ENCODE data around the gene EPM2A.
"Not testable (repeated sequence)": the region's sequence is repeated elsewhere in the genome, so short reads cannot be mapped to it uniquely, and the experiment has no call there.

EPM2A gene

DNA sequence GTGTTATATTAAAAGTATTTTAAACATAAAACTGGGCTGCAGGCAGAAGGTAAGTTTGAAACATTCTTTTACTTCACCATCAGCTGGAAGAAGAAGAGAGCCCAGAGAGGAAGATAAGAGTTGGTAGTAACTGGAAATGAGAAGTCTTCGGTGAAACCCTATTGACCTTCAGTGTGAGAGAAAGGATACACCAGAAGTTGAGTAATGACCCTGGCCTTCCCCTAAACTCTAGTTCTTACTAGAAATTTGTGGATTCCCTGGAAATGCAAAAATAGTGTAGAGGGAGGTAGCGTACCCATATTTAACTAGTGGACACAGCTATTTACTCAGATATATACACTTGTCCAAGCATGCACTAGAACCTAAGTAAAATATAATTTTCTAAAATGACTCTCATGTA, 8.0 kb upstream of the EPM2A start:
- Mint-ChIP-seq H3K4me3 (no peak overlapping the region), H3K27me3 (ENCODE audit: low read depth) (no peaks in the 10 kb centered on the region), H3K9me3 (peaks cover 11% of the 10 kb centered on the region), H3K27ac (no peak overlapping the region), H3K4me1 (ENCODE audit: low read depth) (no peaks in the 10 kb centered on the region), H3K36me3 (ENCODE audit: low read depth) (no peaks in the 10 kb centered on the region)
- no peak for DNase-seq (ENCODE audit: low spot score)

DNA sequence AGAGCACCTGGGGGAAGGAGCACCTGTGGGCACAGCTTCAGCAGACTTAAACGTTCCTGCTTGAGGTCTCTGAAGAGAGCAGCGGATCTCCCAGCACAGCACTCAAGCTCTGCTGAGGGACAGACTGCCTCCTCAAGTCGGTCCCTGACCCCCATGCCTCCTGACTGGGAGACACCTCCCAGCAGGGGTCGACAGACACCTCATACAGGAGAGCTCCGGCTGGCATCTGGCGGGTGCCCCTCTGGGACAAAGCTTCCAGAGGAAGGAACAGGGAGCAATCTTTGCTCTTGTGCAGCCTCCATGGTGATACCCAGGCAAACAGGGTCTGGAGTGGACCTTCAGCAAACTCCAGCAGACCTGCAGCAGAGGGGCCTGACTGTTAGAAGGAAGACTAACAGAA, 7.2 kb upstream of the EPM2A start:
- not testable (repeated sequence) for H3K27ac Mint-ChIP-seq; H3K4me1 Mint-ChIP-seq (ENCODE audit: low read depth); H3K27me3 Mint-ChIP-seq (ENCODE audit: low read depth); H3K4me3 Mint-ChIP-seq; DNase-seq (ENCODE audit: low spot score); H3K9me3 Mint-ChIP-seq; H3K36me3 Mint-ChIP-seq (ENCODE audit: low read depth)

DNA sequence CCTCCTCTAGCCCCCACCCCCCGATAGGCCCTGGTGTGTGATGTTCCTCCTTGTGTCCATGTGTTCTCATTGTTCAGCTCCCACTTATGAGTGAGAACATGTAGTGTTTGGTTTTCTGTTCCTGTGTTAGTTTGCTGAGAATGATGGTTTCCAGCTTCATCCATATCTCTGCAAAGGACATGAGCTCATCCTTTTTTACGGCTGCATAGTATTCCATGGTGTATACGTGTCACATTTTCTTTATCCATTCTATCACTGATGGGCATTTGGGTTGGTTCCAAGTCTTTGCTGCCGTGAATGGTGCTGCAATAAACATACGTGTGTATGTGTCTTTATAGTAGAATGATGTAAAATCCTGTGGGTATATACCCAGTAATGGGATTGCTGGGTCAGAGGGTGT, 4.4 kb upstream of the EPM2A start:
- H3K27ac Mint-ChIP-seq; H3K4me3 Mint-ChIP-seq; H3K36me3 Mint-ChIP-seq (ENCODE audit: low read depth); H3K9me3 Mint-ChIP-seq; DNase-seq (ENCODE audit: low spot score); H3K27me3 Mint-ChIP-seq (ENCODE audit: low read depth): not testable (repeated sequence)
- peaks cover 10% of the 10 kb centered on the region for H3K4me1 Mint-ChIP-seq (ENCODE audit: low read depth)

DNA sequence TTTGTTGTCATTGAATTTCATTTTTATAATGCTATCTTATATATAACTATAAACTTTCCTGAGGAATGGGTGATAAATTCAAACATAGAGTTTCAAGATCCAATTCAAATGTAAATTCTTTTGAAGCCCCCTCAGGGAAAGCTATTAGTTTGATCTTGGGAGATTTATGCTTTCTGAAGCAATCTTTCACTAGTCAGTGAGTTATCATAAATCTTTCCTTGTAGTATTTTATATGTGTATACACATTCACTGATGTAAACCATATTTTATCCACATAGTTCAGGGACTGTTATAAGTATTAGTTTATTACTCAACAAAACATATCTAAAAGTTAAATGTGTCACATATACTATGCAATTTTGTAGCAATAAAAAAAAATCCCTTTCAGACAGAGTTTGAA, 2.9 kb upstream of the EPM2A start:
- H3K36me3 Mint-ChIP-seq (ENCODE audit: low read depth): no peaks in the 10 kb centered on the region
- peaks cover 14% of the 10 kb centered on the region for H3K4me1 Mint-ChIP-seq (ENCODE audit: low read depth)
- no peak for DNase-seq (ENCODE audit: low spot score)
- H3K27ac Mint-ChIP-seq: no peak overlapping the region
- H3K4me3 Mint-ChIP-seq: no peak overlapping the region
- H3K9me3 Mint-ChIP-seq: peaks cover 5% of the 10 kb centered on the region
- no peaks in the 10 kb centered on the region for H3K27me3 Mint-ChIP-seq (ENCODE audit: low read depth)

DNA sequence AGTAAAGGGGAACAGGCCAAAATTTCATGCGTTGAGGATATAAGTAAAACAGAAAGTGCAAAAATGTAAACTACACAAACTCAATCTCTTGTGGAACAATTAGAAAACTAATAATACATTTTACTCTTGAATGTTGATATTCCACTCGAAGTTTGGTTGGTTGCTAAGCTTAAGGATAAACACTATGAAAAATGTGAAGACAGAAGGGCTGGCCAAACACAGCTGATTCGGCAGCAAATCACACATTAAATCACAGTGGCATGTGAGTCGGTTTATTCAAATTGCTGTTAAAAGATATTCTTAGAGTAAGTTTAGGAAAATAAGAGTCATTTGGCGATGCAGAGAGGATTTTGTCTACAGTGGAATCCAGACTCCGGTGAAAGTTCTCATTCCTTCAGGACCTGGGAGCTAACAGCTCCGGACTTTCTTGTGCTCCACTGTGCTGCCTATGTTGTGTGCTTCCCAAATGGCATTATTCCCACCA, 1.4 kb upstream of the EPM2A start:
- Mint-ChIP-seq H3K36me3 (ENCODE audit: low read depth) (no peaks in the 10 kb centered on the region), H3K27ac (peak overlapping the region; percentile 65), H3K27me3 (ENCODE audit: low read depth) (no peaks in the 10 kb centered on the region), H3K4me1 (ENCODE audit: low read depth) (peaks cover 17% of the 10 kb centered on the region), H3K9me3 (peaks cover 5% of the 10 kb centered on the region), H3K4me3 (peak overlapping the region; percentile 91)
- DNase-seq (ENCODE audit: low spot score): no peak

DNA sequence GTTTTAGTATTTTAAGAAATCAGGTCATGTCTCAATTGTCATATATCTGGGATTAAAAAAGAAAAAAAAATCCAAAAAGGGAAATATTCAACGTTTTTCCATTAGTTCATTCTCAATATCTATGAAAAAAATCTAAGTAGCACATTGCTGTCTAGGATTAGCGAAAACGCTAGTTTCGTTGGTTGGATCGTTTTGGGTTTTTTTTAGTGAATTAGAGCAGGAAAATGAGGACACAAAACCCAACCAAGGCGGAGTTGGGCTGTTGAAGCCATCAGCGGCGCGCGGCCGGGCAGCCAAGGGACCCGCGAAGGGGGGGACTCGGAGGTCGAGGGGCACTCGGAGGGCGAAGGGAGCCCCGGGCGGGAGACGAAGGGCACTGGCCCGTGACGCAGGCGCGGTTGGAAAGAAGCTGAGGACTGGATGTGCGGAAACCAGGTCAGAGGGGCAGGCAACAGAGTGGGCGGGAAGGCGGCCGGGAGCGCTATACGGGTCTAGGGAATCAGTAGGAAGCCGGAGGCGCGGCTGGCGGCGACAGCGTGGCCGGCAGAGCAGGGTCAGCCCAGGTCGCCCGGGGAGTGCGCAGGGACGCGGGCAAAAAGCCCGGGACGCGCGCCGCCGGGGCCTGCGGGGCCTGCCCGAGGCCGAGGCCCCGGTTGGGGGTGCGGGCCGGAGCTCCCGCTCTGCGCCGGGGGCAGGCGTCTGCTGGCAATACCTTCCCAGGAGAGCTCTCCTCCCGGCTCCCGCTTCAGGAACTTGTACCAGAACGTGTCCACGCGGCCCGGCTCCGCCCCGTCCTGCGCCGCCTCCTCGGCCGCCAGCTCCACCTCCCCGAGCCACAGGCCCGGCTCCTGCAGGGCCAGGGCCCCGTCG, 599 bp downstream of the EPM2A start:
- DNase-seq (ENCODE audit: low spot score): peak; percentile 73
- peak overlapping the region; percentile 86 for H3K4me3 Mint-ChIP-seq
- H3K9me3 Mint-ChIP-seq: peaks cover 7% of the 10 kb centered on the region
- H3K36me3 Mint-ChIP-seq (ENCODE audit: low read depth): peaks cover 6% of the 10 kb centered on the region
- H3K27ac Mint-ChIP-seq: peak overlapping the region; percentile 93
- peaks cover 22% of the 10 kb centered on the region for H3K4me1 Mint-ChIP-seq (ENCODE audit: low read depth)
- H3K27me3 Mint-ChIP-seq (ENCODE audit: low read depth): no peaks in the 10 kb centered on the region

DNA sequence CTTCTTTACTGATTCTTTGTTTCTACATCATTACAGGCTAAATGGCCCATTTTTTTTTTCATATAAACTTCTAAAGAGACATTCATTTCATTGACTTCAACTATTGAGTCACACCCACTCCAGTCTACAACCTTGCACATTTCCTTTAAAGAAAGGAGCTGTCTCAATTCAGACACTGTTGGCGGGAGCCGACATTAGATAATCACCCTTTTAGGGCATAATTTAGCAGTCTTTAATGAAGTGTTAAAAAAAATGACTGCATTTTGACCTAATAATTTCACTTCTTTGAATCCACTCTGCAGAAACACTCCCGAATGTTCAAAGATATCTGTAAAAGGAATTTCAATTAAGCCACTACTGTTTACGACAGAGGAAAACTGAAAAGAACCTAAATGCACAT, 1.5 kb downstream of the EPM2A start:
- H3K27me3 Mint-ChIP-seq (ENCODE audit: low read depth): no peaks in the 10 kb centered on the region
- H3K27ac Mint-ChIP-seq: no peak overlapping the region
- H3K9me3 Mint-ChIP-seq: peaks cover 11% of the 10 kb centered on the region
- peaks cover 6% of the 10 kb centered on the region for H3K36me3 Mint-ChIP-seq (ENCODE audit: low read depth)
- peak overlapping the region; percentile 51 for H3K4me3 Mint-ChIP-seq
- peaks cover 22% of the 10 kb centered on the region for H3K4me1 Mint-ChIP-seq (ENCODE audit: low read depth)
- no peak for DNase-seq (ENCODE audit: low spot score)

DNA sequence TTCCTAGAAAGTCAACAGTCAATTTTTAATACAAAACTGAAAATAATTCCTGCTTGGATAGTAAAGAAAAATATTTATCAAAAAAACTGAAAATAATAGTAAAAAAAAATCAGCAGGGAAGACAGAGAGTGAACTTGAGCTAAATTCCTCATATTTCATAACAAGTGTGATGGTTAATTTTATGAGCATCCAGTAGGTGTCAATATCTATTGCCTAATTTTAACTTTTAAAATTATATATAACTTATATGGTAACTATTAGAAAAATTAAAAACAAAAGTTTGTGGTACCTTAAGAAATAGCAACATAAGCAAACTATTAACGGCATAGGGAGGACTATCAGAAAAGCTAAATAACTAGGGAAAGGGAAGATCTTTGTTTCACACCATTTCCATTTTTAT, 2.1 kb downstream of the EPM2A start:
- Mint-ChIP-seq H3K9me3 (peaks cover 15% of the 10 kb centered on the region), H3K4me1 (ENCODE audit: low read depth) (peaks cover 22% of the 10 kb centered on the region), H3K36me3 (ENCODE audit: low read depth) (peaks cover 6% of the 10 kb centered on the region), H3K27me3 (ENCODE audit: low read depth) (no peaks in the 10 kb centered on the region), H3K27ac (no peak overlapping the region), H3K4me3 (no peak overlapping the region)
- no peak for DNase-seq (ENCODE audit: low spot score)

DNA sequence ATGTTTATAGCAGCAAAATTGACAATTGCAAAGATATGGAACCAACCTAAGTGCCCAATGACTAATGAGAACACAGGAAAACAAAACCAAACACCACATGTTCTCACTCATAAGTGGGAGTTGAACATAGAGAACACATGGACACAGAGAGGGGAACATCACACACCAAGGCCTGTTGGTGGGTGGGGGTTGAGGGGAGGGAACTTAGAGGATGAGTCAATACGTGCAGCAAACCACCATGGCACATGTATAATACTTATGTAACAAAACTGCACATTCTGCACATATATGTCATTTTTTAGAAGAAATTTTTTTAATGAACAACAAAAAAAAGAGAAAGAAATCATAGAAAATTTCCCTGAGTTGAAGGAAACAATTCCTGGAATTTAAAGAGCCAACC, 3.9 kb downstream of the EPM2A start:
- peaks cover 20% of the 10 kb centered on the region for H3K9me3 Mint-ChIP-seq
- no peaks in the 10 kb centered on the region for H3K27me3 Mint-ChIP-seq (ENCODE audit: low read depth)
- peaks cover 16% of the 10 kb centered on the region for H3K4me1 Mint-ChIP-seq (ENCODE audit: low read depth)
- peaks cover 10% of the 10 kb centered on the region for H3K36me3 Mint-ChIP-seq (ENCODE audit: low read depth)
- DNase-seq (ENCODE audit: low spot score): peak; percentile 11
- no peak overlapping the region for H3K27ac Mint-ChIP-seq
- H3K4me3 Mint-ChIP-seq: no peak overlapping the region

DNA sequence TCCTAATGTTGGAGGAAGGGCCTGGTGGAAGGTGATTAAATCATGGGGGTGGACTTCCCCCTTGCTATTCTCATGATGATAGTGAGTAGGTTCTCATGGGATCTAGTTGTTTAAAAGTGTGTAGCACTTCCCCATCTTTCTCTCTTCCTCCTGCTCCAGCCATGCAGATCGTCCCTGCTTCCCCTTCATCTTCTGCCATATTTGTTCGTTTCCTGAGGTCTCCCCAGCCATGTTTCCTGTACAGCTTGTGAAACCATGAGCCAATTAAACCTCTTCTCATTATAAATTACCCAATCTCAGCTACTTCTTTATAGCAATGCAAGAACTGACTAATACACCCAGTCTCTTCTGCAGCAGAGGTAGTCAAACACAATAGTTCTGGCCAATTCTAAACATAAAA, 5.4 kb downstream of the EPM2A start:
- no peak overlapping the region for H3K4me3 Mint-ChIP-seq
- peaks cover 10% of the 10 kb centered on the region for H3K36me3 Mint-ChIP-seq (ENCODE audit: low read depth)
- no peak for DNase-seq (ENCODE audit: low spot score)
- peaks cover 14% of the 10 kb centered on the region for H3K4me1 Mint-ChIP-seq (ENCODE audit: low read depth)
- no peak overlapping the region for H3K27ac Mint-ChIP-seq
- no peaks in the 10 kb centered on the region for H3K27me3 Mint-ChIP-seq (ENCODE audit: low read depth)
- peaks cover 20% of the 10 kb centered on the region for H3K9me3 Mint-ChIP-seq

DNA sequence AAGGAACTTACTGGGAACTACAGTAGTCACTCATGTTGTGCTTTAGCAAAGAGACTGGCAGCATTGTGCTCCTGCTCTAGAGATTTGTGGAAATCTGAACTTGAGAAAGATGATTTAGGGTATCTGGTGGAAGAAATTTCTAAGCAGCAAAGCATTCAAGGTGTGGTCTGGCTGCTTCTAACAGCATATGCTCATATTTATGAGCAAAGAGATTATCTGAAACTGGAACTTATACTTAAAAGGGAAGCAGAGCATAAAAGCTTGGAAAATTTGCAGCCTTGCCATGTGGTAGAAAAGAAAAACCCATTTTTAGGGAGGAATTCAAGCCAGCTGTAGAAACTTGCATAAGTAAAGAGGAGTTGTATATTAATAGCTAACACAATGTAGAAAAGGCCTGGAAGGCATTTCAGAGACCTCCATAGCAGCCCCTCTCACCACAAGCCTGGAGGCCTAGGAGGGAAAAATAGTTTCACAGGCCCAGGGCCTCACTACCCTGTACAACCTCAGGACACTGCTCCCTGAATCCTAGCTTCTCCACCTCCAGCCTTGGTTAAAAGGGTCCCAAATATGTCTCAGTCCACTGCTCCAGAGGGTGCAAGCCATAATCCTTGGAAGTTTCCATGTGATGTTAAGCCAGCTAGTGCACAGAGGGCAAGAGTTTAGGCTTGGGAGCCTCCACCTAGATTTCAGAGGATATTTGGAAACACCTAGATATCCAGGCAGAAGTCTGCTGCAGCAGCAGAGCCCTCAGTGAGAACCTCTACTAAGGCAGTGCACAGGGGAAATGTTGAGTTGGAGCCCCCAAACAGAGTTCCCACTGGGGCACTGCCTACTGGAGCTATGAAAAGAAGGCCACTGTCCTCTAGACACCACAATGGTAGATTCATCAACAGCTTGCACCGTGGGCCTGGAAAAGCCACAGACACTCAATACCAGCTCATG, 6.6 kb downstream of the EPM2A start:
- peaks cover 28% of the 10 kb centered on the region for H3K9me3 Mint-ChIP-seq
- no peak overlapping the region for H3K27ac Mint-ChIP-seq
- H3K4me3 Mint-ChIP-seq: no peak overlapping the region
- peaks cover 11% of the 10 kb centered on the region for H3K4me1 Mint-ChIP-seq (ENCODE audit: low read depth)
- peaks cover 10% of the 10 kb centered on the region for H3K36me3 Mint-ChIP-seq (ENCODE audit: low read depth)
- no peak for DNase-seq (ENCODE audit: low spot score)
- H3K27me3 Mint-ChIP-seq (ENCODE audit: low read depth): no peaks in the 10 kb centered on the region

DNA sequence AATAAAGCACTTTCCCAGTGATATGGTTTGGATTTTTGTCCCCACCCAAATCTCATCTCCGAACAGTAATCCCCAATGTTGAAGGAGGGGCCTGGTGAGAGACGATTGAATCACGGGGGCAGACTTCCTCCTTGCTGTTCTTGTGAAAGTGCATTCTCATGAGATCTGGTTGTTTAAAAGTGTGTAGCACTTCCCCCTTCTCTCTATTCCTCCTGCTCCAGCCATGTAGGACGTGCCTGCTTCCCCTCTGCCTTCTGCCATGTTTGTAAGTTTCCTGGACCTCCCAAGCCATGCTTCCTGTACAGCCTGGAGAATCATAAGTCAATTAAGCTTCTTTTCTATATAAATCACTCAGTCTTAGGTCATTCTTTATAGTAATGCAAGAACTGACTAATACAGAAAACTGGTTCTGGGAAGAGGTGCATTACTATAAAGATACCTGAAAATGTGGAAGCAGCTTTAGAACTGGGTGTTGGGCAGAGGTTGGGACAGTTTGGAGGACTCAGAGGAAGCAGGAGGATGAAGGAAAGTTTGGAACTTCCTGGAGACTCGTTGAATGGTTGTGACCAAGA, 7.4 kb downstream of the EPM2A start:
- DNase-seq (ENCODE audit: low spot score): no peak
- H3K27ac Mint-ChIP-seq: no peak overlapping the region
- H3K27me3 Mint-ChIP-seq (ENCODE audit: low read depth): no peaks in the 10 kb centered on the region
- no peak overlapping the region for H3K4me3 Mint-ChIP-seq
- peaks cover 10% of the 10 kb centered on the region for H3K36me3 Mint-ChIP-seq (ENCODE audit: low read depth)
- peaks cover 28% of the 10 kb centered on the region for H3K9me3 Mint-ChIP-seq
- peaks cover 10% of the 10 kb centered on the region for H3K4me1 Mint-ChIP-seq (ENCODE audit: low read depth)

DNA sequence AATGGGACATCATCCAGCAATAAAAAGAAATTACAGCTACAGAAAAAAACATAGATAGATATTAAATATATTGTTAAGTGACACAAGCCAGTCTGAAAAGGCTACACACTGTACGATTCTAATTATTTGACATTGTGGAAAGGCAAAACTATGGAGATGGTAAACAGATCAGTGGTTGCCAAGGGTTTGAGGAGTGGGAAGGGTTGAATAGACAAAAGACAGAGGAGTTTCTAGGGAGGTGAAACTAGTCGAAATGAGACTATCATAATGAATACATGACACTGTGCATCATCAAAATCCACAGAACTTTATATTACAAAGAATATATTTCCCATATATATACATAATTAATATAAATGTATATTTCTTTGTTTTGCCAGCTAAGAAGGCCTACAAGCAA, 9.8 kb downstream of the EPM2A start:
- Mint-ChIP-seq H3K27me3 (ENCODE audit: low read depth) (no peaks in the 10 kb centered on the region), H3K9me3 (peaks cover 32% of the 10 kb centered on the region), H3K4me1 (ENCODE audit: low read depth) (peaks cover 5% of the 10 kb centered on the region), H3K36me3 (ENCODE audit: low read depth) (peaks cover 10% of the 10 kb centered on the region), H3K4me3 (no peak overlapping the region), H3K27ac (no peak overlapping the region)
- no peak for DNase-seq (ENCODE audit: low spot score)

DNA sequence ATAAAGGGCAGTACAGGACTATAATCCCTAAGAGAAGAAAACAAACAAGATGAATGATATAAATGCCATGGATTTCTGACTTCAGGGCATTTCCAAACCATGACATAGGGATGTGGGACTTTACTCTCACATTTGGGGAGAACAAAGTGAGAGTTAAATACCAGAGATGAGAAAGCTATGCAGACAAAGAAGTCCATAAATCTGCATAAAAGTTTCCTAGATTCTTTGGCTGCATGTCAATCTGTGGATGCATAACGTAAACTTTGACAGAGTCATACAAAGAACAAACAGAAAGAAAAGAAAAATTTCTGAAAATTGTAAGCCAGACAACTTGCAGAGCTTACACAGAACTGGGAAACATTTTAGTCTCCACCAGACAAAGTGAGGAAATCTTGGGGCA, 11.7 kb downstream of the EPM2A start:
- Mint-ChIP-seq H3K36me3 (ENCODE audit: low read depth) (peaks cover 4% of the 10 kb centered on the region), H3K27ac (no peak overlapping the region), H3K9me3 (peaks cover 23% of the 10 kb centered on the region), H3K4me3 (no peak overlapping the region), H3K4me1 (ENCODE audit: low read depth) (peaks cover 5% of the 10 kb centered on the region), H3K27me3 (ENCODE audit: low read depth) (no peaks in the 10 kb centered on the region)
- DNase-seq (ENCODE audit: low spot score): no peak

Data from T-helper 2 cell treated with Interferon-gamma antibody and Interleukin-4, amounts not matched to agents 5 μg/mL and 100 μg/mL, for 36 hours (primary cell).